ENCODE measurements around the gene UMODL1.

The UMODL1 gene

DNA sequence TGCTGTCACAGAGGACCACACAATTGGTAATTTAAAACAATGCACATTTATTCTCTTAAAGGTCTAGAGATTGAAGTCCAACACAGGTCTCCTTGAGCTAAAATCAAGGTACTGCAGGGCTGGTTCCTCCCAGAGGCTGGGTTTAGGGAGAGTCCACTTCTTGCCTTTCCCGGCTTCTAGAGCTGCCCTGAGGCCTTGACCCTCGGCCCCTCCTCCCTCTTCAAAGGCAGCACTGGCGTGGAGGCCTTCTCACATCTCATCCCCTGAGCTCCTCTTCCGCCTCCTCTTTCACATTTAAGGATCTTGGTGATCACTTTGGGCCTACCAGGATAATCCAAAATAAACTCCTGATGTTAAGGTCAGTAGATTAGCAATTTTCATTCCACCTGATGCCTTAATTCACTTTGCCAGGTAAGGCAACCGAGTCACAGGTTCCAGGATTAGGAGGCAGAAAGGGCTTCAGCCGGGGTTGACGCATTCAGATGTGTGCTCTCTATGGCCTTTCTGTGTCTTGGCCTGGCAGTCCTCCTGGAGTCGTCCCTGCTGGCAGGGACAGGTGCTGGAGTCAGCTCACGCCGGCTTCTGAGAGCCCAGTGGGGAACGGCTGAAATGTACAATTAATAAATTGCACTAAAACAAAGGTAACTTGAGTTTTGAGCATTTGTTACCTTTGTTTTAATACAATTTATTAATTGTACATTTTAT lies 86.6 kb downstream of the UMODL1 start:
- no peak for DNase-seq (ENCODE audit: low spot score)
- TF ChIP-seq, protein P1, sequence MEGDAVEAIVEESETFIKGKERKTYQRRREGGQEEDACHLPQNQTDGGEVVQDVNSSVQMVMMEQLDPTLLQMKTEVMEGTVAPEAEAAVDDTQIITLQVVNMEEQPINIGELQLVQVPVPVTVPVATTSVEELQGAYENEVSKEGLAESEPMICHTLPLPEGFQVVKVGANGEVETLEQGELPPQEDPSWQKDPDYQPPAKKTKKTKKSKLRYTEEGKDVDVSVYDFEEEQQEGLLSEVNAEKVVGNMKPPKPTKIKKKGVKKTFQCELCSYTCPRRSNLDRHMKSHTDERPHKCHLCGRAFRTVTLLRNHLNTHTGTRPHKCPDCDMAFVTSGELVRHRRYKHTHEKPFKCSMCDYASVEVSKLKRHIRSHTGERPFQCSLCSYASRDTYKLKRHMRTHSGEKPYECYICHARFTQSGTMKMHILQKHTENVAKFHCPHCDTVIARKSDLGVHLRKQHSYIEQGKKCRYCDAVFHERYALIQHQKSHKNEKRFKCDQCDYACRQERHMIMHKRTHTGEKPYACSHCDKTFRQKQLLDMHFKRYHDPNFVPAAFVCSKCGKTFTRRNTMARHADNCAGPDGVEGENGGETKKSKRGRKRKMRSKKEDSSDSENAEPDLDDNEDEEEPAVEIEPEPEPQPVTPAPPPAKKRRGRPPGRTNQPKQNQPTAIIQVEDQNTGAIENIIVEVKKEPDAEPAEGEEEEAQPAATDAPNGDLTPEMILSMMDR (IDR thresholded peaks at IDR 0.05; ENCODE audit: extremely low read depth, missing control alignments) = no peak

DNA sequence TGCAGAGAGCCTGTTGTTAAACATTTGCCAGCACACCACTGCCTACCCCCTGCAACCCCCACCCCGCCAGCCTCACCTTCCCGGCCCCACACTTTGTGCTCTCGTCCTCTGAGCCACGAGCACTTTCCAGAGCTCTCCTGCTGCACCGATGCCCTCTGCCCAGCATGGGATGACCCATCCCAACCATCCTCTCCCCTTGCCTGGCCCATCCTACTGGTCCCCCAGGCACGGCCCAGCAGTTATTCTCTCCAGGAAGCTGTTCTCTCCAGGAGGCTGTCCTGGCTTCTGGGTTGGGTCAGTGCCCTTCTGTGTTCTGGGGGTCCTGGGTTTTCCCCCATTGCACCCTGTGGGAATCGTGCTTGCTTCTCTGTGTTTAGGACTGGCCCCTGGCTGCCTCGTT lies 87.7 kb downstream of the UMODL1 start:
- no peak for DNase-seq (ENCODE audit: low spot score)
- TF ChIP-seq, protein P1 (IDR thresholded peaks at IDR 0.05; ENCODE audit: extremely low read depth, missing control alignments) = no peak

DNA sequence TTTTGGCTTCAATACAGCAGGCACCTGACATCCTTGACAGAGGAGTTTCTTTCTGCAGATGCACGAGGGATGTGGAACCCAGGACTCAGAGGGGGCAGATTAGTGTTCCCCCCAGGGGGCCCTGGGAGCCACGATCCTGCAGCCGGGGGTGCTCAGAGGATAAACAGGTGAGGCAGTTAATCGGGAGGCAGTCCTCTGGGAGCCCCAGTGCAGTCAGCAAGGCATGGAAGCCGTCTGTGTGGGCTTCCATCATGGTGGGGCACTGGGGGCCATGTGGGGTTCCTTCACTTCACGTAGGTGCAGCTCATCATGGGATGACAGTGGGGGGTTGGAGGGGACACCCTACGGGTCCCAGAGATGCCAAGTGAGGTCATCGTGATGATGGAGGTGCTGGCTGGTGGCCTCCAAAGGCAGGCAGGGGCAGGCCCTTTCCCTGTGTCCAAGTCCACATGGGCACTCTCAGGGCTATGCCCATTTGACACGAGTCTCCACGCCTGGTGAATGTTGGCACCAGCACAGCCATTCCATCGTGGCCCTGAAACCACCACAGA lies 88.5 kb downstream of the UMODL1 start:
- no peak for DNase-seq (ENCODE audit: low spot score)
- TF ChIP-seq, protein P1 (IDR thresholded peaks at IDR 0.05; ENCODE audit: extremely low read depth, missing control alignments) = no peak

DNA sequence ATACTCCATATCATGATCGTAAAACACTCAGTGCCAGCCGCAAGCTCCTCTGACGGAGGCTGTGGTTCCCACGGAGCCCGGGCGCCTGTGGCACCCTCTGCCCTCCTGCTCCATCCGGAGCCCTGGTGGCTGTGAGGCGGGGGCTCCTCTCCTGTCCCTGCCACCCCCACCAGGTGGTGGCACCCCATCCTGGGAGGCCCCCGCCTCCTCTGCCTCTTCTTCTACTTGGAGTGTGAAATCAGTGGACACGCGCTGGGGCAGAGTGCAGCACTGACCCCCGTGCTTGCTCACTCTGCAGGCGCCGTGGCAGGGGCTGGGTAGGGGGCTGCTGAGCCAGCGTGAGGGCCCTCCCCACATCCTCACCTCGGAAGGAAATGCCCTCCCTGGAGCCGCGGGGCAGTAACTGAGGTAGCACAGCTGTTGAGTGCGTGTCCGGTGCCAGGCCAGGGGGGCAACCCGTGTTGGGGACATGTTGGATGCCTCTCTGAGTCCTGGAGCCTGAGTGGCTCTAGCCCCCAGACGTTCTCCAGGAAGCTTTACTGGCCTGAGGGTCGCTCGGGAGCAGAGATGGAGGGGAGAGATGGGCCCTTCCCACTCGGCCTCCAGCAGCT lies 89.1 kb downstream of the UMODL1 start:
- TF ChIP-seq, protein P1 (IDR thresholded peaks at IDR 0.05; ENCODE audit: extremely low read depth, missing control alignments) = no peak
- no peak for DNase-seq (ENCODE audit: low spot score)

DNA sequence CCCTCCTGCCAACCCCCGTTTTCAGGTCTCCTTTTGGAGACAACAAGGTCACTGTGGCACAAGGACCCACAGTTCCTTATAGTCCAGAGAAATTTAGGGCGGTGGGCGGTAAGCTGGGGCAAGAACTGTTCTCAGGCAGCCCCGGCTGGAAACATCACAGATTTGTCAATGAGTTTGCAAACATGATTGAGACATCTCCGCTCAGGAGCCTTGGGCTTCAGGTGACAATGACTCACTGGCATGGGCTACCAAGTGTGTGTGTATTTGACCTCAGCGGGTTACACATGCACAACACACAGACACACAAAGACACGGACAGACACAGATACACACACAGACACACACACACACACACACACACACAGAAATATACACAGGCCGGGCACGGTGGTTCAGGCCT lies 89.6 kb downstream of the UMODL1 start:
- TF ChIP-seq, protein P1 (IDR thresholded peaks at IDR 0.05; ENCODE audit: extremely low read depth, missing control alignments) = no peak
- DNase-seq (ENCODE audit: low spot score) = no peak

DNA sequence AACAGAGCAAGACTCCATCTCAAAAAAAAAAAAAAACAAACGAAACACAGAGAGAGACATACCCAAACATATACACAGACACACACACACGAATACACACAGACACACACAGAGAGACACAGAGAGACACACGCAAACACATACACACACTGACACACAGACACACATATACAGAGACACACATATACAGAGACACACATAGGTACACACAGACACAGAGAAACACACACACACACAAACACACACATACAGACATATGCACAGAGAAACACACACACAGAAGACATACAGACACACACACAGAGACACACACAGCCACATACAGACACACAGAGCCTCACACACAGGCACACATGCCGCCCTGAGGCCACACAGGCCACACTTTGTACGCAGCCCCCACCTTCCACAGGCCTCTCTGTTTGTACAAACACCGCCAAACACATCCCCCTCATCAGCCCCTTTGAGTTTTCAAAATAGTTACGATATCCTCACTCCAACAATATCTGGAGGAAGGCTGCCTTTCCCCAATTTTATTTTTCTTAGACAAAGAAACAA lies 90.4 kb downstream of the UMODL1 start:
- DNase-seq (ENCODE audit: low spot score) = no peak
- TF ChIP-seq, protein P1 (IDR thresholded peaks at IDR 0.05; ENCODE audit: extremely low read depth, missing control alignments) = no peak
